Occipital lobe (tissue), 2 donors: ENCODE results near the gene EIF3L. TPM values are rescaled to one million over a fixed set of nuclear protein-coding genes. Genes with fewer than 3 reads are reported as not detected.

Experiments
- DNase-seq: peaks from one replicate; lab custom pipeline; 2025; lab: John Stamatoyannopoulos, UW
- total RNA-seq: library from RNA; depleted of rRNA; stranded (reverse); fragments of >200 nt; gene quantifications from one replicate; pipeline ENCODE4 v1.2.3, GENCODE V29; 2014

Gene EIF3L
- total RNA-seq, 1 donor from 2014 or later = 702 TPM

- no peak for DNase-seq
Measured at GRCh38 chr22:37850801-37851200, 1.6 kb downstream of the EIF3L start.

GRCh38 chr22:37852418-37852817, 3.2 kb downstream of the EIF3L start:
- no peak for DNase-seq

- no peak for DNase-seq
Measured at GRCh38 chr22:37854946-37855345, 5.7 kb downstream of the EIF3L start.

DNA sequence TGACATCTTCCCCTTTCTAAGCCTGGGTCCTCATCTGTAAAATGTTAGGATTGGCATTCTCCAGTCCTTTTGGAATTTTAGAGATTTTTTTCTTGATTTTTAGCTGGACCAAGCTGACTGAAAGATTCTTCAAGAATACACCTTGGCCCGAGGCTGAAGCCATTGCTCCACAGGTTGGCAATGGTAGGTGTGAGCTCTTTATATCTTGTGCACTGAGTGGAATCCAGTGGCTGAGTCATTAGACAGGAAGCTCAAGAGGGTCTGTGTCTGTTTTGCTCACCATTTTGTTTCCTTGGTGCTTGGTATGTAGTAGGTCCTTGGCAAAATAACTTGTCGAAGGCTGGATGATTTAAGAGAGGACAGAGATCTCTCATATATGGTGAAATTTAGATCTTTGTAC, 6.2 kb downstream of the EIF3L start:
- no peak for DNase-seq

DNA sequence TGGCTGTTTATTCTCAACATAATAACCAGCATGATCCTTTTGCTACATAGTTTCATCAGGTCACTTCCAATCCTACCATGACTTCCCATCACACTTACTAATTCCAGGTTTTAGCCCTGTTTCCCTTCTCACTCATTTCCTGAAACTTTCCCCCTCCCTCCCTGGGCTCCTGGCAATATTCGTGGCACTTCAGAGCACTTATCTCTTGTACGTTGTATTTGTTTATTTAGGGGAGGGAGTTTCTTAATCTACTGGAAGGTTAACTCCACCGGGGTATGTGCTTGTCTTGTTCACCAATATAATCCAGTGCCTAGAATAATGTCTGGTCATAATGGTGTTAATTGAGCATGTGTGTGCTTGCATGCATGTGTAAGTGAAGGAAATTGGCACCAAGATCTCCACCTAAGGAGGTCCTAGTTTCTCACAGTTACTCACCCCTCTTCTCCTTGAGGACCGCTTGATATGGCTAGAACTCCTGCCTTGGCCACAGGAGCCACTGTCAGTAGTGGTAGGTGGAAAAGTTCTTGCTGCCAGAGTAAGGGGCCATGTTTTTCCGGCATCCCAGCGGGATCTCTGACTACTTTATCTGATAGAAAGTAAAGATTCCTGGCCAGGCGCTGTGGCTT, 11.7 kb downstream of the EIF3L start:
- no peak for DNase-seq

DNA sequence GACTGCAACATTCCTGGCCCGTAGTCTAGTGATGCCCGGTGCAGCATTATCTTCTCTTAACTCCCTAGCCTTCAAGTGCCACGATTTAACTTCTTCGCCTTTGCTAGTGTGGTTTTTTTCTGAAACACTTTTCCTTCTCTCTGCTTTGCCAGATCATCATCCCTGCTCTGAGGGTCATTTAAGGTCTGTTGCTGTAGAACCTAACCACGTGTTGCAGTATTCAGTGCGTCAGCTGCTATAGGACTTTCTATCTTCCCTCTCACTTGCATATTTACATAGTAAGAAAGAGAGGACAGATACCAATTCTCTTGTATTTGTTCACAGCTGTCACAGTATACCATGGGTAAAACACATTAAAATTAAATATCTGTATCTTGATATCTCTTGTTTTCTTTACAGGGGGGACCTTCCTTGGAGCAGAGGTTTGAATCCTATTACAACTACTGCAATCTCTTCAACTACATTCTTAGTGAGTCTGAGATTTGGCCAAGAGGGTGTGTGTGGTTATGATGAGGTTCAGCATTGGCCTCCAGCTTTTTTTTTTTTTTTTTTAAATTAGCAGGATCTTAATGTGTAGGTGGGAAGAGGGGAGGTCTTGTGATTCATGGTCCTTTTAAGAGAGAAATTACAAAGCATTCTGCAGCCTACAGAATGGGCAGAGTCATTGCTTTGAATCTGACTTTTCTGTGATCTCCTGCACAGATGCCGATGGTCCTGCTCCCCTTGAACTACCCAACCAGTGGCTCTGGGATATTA, 13.5 kb downstream of the EIF3L start:
- no peak for DNase-seq

GRCh38 chr22:37865510-37865909, 16.3 kb downstream of the EIF3L start:
- DNase-seq = no peak

DNA sequence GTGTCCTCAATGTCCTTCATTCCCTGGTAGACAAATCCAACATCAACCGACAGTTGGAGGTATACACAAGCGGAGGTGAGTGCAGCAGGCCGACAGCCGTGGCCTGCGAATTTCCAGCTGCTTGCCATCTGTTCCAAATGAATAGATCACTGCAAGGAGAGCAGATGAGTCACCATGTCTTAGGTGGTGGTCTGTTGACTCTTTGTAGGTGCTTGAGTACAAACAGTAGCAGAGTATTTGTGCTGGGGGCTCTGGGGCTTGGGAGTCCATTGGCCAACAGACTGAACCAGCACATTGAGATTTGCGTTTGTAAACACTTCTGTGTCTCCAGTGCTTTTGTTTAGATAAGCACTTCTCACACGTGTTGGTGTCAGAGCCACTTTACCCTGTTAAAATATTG, 21.1 kb downstream of the EIF3L start:
- no peak for DNase-seq

DNA sequence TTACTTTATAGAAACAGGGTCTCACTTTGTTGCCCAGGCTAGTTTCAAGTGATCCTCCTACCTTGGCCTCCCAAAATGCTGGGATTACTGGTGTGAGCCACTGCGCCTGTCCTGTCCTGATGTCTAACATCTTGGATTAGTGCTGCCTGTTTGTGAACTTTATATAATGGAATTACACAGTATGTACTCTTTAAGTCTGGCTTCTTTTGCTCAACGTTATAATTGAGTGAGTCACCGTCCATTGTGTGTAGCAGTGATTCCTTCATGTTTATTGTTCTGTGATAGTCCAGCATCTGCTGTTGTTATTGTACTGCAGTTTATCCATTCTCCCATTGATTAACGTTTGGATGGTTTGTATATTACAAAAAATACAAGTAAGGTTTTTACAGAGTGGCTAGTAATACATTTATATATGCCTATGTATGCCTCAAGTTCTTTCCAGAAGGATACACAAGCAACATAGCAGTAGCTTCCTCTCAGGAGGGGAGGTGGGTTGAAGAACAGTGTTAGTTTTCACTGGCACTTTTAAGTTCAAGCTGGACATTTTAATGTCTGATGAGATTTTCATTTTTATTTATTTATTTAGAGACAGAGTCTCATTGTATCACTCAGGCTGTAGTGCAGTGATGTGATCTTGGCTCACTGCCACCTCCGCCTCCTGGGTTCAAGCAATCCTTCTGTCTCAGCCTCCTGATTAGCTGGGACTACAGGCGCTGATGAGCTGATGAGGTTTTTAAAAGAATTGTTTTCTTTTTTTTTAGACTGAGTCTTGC, 31.6 kb downstream of the EIF3L start:
- no peak for DNase-seq

DNA sequence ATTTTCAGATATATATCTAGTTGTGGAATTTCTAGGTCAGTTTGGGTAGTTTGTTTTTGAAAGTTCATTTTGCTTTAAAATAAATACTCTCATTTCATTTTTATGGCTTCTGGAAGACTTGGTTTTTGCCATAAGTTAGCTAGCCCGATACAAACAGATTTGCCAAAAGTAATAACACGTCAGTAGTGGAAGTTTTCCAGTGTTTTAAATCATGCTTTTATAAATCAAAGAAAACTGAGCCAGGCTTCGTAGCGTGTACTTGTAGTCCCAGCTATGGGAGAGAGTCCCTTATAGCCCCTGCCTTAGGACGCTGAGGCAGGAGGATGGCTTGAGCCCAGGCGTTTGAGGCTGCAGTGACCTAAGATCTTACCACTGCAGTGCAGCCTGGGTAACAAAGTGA, 35.2 kb downstream of the EIF3L start:
- DNase-seq = no peak

- no peak for DNase-seq
Measured at GRCh38 chr22:37887584-37888378, 38.6 kb downstream of the EIF3L start.

GRCh38 chr22:37891926-37892325, 42.7 kb downstream of the EIF3L start:
- DNase-seq = no peak

GRCh38 chr22:37892566-37893335, 43.5 kb downstream of the EIF3L start:
- DNase-seq = peak; percentile 78

- DNase-seq = no peak
Measured at GRCh38 chr22:37893583-37893983, 44.4 kb downstream of the EIF3L start.

- no peak for DNase-seq
Measured at GRCh38 chr22:37894939-37895670, 45.9 kb downstream of the EIF3L start.

DNA sequence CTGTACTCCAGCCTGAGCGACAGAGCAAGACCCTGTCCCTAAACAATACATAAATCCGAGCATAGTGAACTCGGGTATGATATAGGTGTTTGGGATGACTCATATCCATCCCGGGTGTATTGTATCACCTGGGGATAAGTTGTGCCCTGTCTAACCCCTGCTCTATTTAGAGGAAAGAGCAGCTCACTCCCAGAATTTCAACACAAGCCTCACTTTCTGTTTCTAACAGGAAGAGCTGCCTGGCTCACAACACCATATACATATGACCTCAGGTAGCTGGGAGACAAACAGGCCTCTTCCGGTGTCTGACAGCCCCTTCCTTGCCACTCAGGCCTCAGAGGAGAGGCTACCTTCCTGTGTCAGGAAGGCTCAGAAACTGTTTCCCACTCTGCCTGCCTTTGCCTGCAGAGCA, 47.0 kb downstream of the EIF3L start:
- no peak for DNase-seq

DNA sequence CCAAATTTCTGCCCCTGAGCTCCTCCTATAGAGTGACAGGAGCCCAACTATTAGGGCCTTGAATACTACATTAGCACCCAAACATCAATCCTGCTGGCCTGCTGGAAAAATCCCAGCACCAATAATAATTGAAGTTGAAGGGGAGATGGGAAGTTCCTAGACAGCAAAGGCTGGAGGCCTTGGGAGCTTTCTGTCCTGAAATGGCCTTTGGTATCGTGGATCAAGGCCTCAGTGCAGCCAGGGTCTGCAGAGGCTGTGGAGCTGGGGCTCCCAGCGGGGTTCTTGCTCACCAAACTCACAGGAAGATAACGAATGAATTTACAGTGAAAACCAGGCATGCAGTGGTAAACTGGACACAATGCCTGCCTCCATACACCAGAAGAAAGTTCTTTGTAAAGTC, 47.7 kb downstream of the EIF3L start:
- no peak for DNase-seq

DNA sequence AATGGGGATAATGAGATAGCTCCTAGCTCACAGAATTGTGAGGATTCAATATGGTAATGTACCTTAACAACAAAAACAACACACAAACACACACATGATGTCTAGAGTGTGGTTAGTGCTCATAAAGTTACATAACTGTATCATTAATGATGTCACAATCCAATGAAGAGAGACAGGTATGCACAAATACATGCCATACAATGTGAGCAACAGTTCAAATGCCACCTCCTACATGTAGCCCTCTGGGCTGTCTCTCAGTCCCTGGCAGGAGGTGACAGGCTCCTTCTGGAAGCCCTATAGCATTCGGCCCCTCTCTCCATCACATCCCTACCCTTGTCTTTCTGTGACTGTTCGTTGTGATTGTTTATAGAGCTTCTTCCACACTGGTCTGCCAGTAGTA, 48.6 kb downstream of the EIF3L start:
- no peak for DNase-seq

- DNase-seq = peak; percentile 38
Measured at GRCh38 chr22:37898441-37899181, 49.4 kb downstream of the EIF3L start.
